GM12892 (cell line): ENCODE data around the gene SEPTIN1.

ENCODE experiments used
- POLR2A ChIP-seq: IDR thresholded peaks from 2 replicates; pipeline ENCODE4 v1.6.1; 2011; ENCODE audit warnings: low read depth, low read length, control low read depth
- POLR2AphosphoS5 ChIP-seq: IDR thresholded peaks from 2 replicates; pipeline ENCODE4 v1.6.1; 2011; ENCODE audit warnings: low read depth, low read length, control low read depth
- TAF1 ChIP-seq: IDR thresholded peaks from 2 replicates; pipeline ENCODE4 v1.6.1; 2011; ENCODE audit warnings: low read depth, mild to moderate bottlenecking, control low read depth, low read length, borderline replicate concordance

GRCh38 chr16:30377050-30377811 is 5.1 kb downstream of the SEPTIN1 start:
- TF ChIP-seq POLR2A (no peak), POLR2AphosphoS5 (no peak; the same call in 1 of the 2 replicates), TAF1 (no peak)
